ENCODE data around the gene PVR. TPM values are rescaled to one million over a fixed set of nuclear protein-coding genes. Genes with fewer than 3 reads are reported as not detected.

Gene PVR
- total and polyA plus RNA-seq, 9 of the 15 experiments (the other 6 are each of a cell fraction or from before 2014, with no cell fraction given), result 0.89 to 14.5 (median 9.8) TPM

DNA sequence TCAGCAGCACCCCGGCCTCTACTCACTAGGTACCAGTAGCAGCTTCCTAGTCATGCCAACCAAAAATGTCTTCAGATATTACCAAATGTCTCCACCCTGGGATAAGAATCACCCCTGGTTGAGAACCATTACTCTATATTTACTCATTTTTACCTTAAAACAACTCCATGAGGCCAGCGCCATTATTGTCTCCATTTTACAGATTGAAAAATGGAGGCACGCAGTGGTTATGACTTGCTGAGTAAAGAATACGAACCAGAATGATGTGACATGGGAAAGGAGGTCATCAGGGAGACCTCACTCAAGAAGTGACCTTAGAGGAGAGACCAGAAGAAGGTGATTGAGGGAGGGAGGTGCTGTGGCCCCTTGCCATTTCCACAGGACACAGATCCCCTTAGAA is 29.8 kb downstream of the PVR start:
- Histone ChIP-seq H3K9ac (ENCODE audit: insufficient read depth in 1 of 2, low read depth in 2 of 2, low read length in 2 of 2) (no peak overlapping the region), H3K27ac (ENCODE audit: extremely low read depth, low read depth, low read length) (no peak overlapping the region), H2AFZ (ENCODE audit: low read depth, low read length) (no peak overlapping the region), H3K36me3 (ENCODE audit: control insufficient read depth, insufficient read depth, low read length) (no peaks in the 10 kb centered on the region), H3K4me1 (replicated peaks in 1 of 2; ENCODE audit: control insufficient read depth in 2 of 2, insufficient read depth in 2 of 2, low read length in 2 of 2) (peaks cover 0 to 7% of the 10 kb centered on the region in 2 experiments; a peak in 1 of 5 replicates), H3K9me3 (replicated peaks; ENCODE audit: control insufficient read depth, insufficient read depth, low read depth, low read length) (no peaks in the 10 kb centered on the region), H3K79me2 (ENCODE audit: control insufficient read depth, insufficient read depth, low read length) (no peaks in the 10 kb centered on the region), H3K4me2 (ENCODE audit: insufficient read depth, low read length) (no peak overlapping the region), H3K27me3 (ENCODE audit: control insufficient read depth in 2 of 2, insufficient read depth in 2 of 2, low read length in 2 of 2) (no peaks in the 10 kb centered on the region), H3K4me3 (no peak overlapping the region), H4K20me1 (replicated peaks; ENCODE audit: control insufficient read depth, insufficient read depth, low read length) (no peaks in the 10 kb centered on the region; the same call in 1 of the 2 replicates), H3K9me1 (ENCODE audit: control insufficient read depth, insufficient read depth, low read length) (no peaks in the 10 kb centered on the region)
- ATAC-seq (no peak), FAIRE-seq (no peak), DNase-seq (ENCODE audit: extremely low read depth in 1 of 4, low spot score in 3 of 4) (no peak)
- ChIA-PET CTCF (ENCODE audit: low intra/inter-chr PET ratio) (no interaction called here), POLR2A (no interaction called here)
- no peak for TF ChIP-seq STAG1 (CRISPR knock-in tag; IDR thresholded peaks at IDR 0.05; ENCODE audit: borderline replicate concordance)
- 0 out of 2 replicates have a peak, but pooled peaks have one; percentile 22 for TF ChIP-seq ADNP (tag; IDR thresholded peaks at IDR 0.05)
- TF ChIP-seq CHD4 (IDR thresholded peaks at IDR 0.05; ENCODE audit: insufficient read depth, insufficient replicate concordance, low read depth, low read length, poor library complexity, severe bottlenecking), result peak; percentile 73
- peak; percentile 46; the same call in 1 of the 2 replicates for TF ChIP-seq BCOR (IDR thresholded peaks at IDR 0.05)
- TF ChIP-seq RBM25 (IDR thresholded peaks at IDR 0.05; ENCODE audit: low read depth, low read length, severe bottlenecking), result peak; percentile 66
- no TSS peak for BruUV-seq (replicated peaks)
- intact Hi-C loops (cut with micrococcal nuclease) (no loop called here), in situ Hi-C loops (cut with MboI) (no loop called here)
- WGBS (ENCODE audit: insufficient coverage, low coverage, missing lambda C conversion rate), result 4% methylated on average over 4 of the region's 4 CpGs

DNA sequence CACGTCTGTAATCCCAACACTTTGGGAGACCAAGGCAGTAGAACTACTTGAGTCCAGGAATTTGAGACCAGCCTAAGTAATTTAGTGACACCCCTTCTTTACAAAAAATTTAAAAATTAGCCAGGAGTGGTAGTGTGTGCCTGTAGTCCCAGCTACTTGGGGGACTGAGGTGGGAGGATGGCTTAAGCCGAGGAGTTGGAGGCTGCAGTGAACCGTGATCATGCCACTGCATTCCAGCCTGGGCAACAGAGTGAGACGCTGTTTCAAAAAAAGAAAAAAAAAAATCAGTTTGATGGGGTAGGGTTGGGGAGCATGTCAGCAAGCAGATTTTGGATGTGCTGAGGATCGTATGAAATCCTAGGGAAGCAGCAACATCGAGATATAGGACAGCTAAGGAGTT is 31.8 kb downstream of the PVR start:
- H2AFZ ChIP-seq (ENCODE audit: low read depth, low read length), result no peak overlapping the region
- H3K9me1 ChIP-seq (ENCODE audit: control insufficient read depth, insufficient read depth, low read length), result no peaks in the 10 kb centered on the region
- ChIA-PET CTCF (ENCODE audit: low intra/inter-chr PET ratio) (interaction anchor here (0.6 kb wide), 1 partner anchor 191 kb away, joined by 4 read pairs; no protein-coding TSS in a partner anchor), POLR2A (interaction anchor here (0.6 kb wide), 2 partner anchors 9 to 176 kb away, joined by 3 read pairs; no protein-coding TSS in a partner anchor)
- in situ Hi-C loops (cut with MboI), result no loop called here
- no peak overlapping the region for H3K9ac ChIP-seq (ENCODE audit: insufficient read depth in 1 of 2, low read depth in 2 of 2, low read length in 2 of 2)
- FAIRE-seq (no peak), DNase-seq (ENCODE audit: extremely low read depth in 1 of 4, low spot score in 3 of 4) (no peak), ATAC-seq (no peak)
- no peak overlapping the region for H3K4me3 ChIP-seq
- H3K27ac ChIP-seq (ENCODE audit: extremely low read depth, low read depth, low read length), result no peak overlapping the region
- H3K4me2 ChIP-seq (ENCODE audit: insufficient read depth, low read length), result no peak overlapping the region
- BruUV-seq (replicated peaks), result no TSS peak
- H3K36me3 ChIP-seq (ENCODE audit: control insufficient read depth, insufficient read depth, low read length), result no peaks in the 10 kb centered on the region
- H3K9me3 ChIP-seq (replicated peaks; ENCODE audit: control insufficient read depth, insufficient read depth, low read depth, low read length), result no peaks in the 10 kb centered on the region
- WGBS (ENCODE audit: insufficient coverage, low coverage, missing lambda C conversion rate), result 39% methylated on average over 6 of the region's 6 CpGs
- H3K4me1 ChIP-seq (replicated peaks in 1 of 2; ENCODE audit: control insufficient read depth in 2 of 2, insufficient read depth in 2 of 2, low read length in 2 of 2), result peaks cover 0 to 7% of the 10 kb centered on the region in 2 experiments; a peak in 1 of 5 replicates
- H4K20me1 ChIP-seq (replicated peaks; ENCODE audit: control insufficient read depth, insufficient read depth, low read length), result no peaks in the 10 kb centered on the region; the same call in 1 of the 2 replicates
- intact Hi-C loops (cut with micrococcal nuclease), result no loop called here
- no peaks in the 10 kb centered on the region for H3K27me3 ChIP-seq (ENCODE audit: control insufficient read depth in 2 of 2, insufficient read depth in 2 of 2, low read length in 2 of 2)
- TF ChIP-seq, protein P1, sequence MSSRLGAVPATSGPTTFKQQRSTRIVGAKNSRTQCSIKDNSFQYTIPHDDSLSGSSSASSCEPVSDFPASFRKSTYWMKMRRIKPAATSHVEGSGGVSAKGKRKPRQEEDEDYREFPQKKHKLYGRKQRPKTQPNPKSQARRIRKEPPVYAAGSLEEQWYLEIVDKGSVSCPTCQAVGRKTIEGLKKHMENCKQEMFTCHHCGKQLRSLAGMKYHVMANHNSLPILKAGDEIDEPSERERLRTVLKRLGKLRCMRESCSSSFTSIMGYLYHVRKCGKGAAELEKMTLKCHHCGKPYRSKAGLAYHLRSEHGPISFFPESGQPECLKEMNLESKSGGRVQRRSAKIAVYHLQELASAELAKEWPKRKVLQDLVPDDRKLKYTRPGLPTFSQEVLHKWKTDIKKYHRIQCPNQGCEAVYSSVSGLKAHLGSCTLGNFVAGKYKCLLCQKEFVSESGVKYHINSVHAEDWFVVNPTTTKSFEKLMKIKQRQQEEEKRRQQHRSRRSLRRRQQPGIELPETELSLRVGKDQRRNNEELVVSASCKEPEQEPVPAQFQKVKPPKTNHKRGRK (tag; IDR thresholded peaks at IDR 0.05), result no peak
- TF ChIP-seq ZNF239 (CRISPR knock-in tag; IDR thresholded peaks at IDR 0.05) (no peak), EP300 (IDR thresholded peaks at IDR 0.05; ENCODE audit: low read length) (no peak), GTF2F1 (IDR thresholded peaks at IDR 0.05; ENCODE audit: low read depth, low read length) (no peak), NCOA1 (IDR thresholded peaks at IDR 0.05; ENCODE audit: low read depth) (no peak), ZEB2 (IDR thresholded peaks at IDR 0.05) (no peak)
- TF ChIP-seq, protein P2, sequence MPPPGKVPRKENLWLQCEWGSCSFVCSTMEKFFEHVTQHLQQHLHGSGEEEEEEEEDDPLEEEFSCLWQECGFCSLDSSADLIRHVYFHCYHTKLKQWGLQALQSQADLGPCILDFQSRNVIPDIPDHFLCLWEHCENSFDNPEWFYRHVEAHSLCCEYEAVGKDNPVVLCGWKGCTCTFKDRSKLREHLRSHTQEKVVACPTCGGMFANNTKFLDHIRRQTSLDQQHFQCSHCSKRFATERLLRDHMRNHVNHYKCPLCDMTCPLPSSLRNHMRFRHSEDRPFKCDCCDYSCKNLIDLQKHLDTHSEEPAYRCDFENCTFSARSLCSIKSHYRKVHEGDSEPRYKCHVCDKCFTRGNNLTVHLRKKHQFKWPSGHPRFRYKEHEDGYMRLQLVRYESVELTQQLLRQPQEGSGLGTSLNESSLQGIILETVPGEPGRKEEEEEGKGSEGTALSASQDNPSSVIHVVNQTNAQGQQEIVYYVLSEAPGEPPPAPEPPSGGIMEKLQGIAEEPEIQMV (tag; conservative IDR thresholded peaks at IDR 0.05; ENCODE audit: low read depth), result no peak
- H3K79me2 ChIP-seq (ENCODE audit: control insufficient read depth, insufficient read depth, low read length), result no peaks in the 10 kb centered on the region
